Spleen (tissue), 11 donors: Measurements from ENCODE around the gene PILRB. TPM values are rescaled to one million over a fixed set of nuclear protein-coding genes. Genes with fewer than 3 reads are reported as not detected.

ENCODE experiments used
- DNase-seq: peaks from one replicate; pipeline ENCODE4 v3.0.0-alpha.2; 2020
- H3K27ac ChIP-seq, 8 donors: fragments of 200-600 bp; sonication (generic) in 7 of 8; 1 replicate in 4 of 8; 2 replicates in 4 of 8; pipeline versions ENCODE4 v1.5.0 to v1.8.0; 2016 to 2021; ENCODE audit warnings: inconsistent platforms in 4 of 8, mild to moderate bottlenecking in 4 of 8, moderate library complexity in 1 of 8
- H3K27me3 ChIP-seq, 7 donors: fragments of 200-600 bp; sonication (generic) in 6 of 7; replicated peaks in 1 of 7; 1 replicate in 4 of 7; 2 replicates in 3 of 7; pipeline versions ENCODE4 v1.5.0 to v1.8.0; 2016 to 2021; ENCODE audit warnings: inconsistent platforms in 3 of 7, mild to moderate bottlenecking in 1 of 7
- H3K36me3 ChIP-seq, 6 donors: fragments of 200-600 bp; sonication (generic) in 5 of 6; 1 replicate in 4 of 6; 2 replicates in 2 of 6; pipeline versions ENCODE4 v1.5.0 to v1.8.0; 2016 to 2021; ENCODE audit warnings: inconsistent platforms in 2 of 6
- H3K4me1 ChIP-seq, 6 donors: fragments of 200-600 bp; sonication (generic) in 5 of 6; 1 replicate in 3 of 6; 2 replicates in 3 of 6; pipeline versions ENCODE4 v1.5.0 to v1.8.0; 2016 to 2021; ENCODE audit warnings: inconsistent platforms in 3 of 6
- H3K4me3 ChIP-seq, 8 donors: fragments of 200-600 bp; sonication (generic) in 7 of 8; 1 replicate in 4 of 8; 2 replicates in 4 of 8; pipeline versions ENCODE4 v1.5.0 to v1.8.0; 2016 to 2021; ENCODE audit warnings: inconsistent platforms in 4 of 8, mild to moderate bottlenecking in 4 of 8, moderate library complexity in 2 of 8
- H3K9me3 ChIP-seq, 8 donors: fragments of 200-600 bp; sonication (generic) in 7 of 8; 1 replicate in 4 of 8; 2 replicates in 4 of 8; pipeline versions ENCODE4 v1.5.0 to v1.8.0; 2016 to 2021; ENCODE audit warnings: inconsistent platforms in 4 of 8
- POLR2A ChIP-seq, 3 donors: fragments of 450-650 bp; IDR thresholded peaks; one replicate each; pipeline ENCODE4 v1.5.1; 2017; ENCODE audit warnings: antibody characterized with exemption in 3 of 3, mild to moderate bottlenecking in 1 of 3
- POLR2AphosphoS5 ChIP-seq, 3 donors: sonication (generic); formaldehyde crosslinking; IDR thresholded peaks; one replicate each; pipeline ENCODE4 v1.5.1; 2017; ENCODE audit warnings: antibody characterized with exemption in 3 of 3
- WGBS, 5 donors: extraction: QIAGEN DNeasy Blood & Tissue Kit in 3 of 5; methylation state at CpG; one replicate each; pipeline versions ENCODE4 v1.1.5 to v1.1.7; 2013 to 2018; 5-methylcytosine and 5-hydroxymethylcytosine counted together
- intact Hi-C: fragments of 100-400 bp; cut with DNase I; formaldehyde crosslinking; loops from one replicate; pipeline ENCODE4 v1.15.0; 2023; ENCODE audit warnings: low total_unique reads
- polyA plus RNA-seq, 3 donors: library from polyadenylated mRNA; stranded (reverse); fragments of 200-250 nt; gene quantifications; one replicate each; pipeline ENCODE4 v1.2.1, GENCODE V29; 2013
- total RNA-seq, 7 donors: library from RNA; depleted of rRNA in 3 of 7; stranded (reverse); fragments of >200 nt in 3 of 7; fragmentation: NEBNext Ultra II Directional in 4 of 7; extraction: Animal tissue kit (Norgen Biotek cat#: 25700) in 4 of 7; gene quantifications; one replicate each; pipeline versions ENCODE4 v1.1.0 to v1.2.1, GENCODE V29; 2016 to 2021
- TF ChIP-seq, protein P1 (sequence below), 11 experiments: fragments of 200-600 bp in 7 of 11; fragments of 450-650 bp in 4 of 11; sonication (generic) in 4 of 11; IDR thresholded peaks in 8 of 11; conservative IDR thresholded peaks in 3 of 11; 1 replicate in 7 of 11; 2 replicates in 4 of 11; pipeline versions ENCODE4 v1.4.0 to v1.8.0; 2016 to 2021; ENCODE audit warnings: antibody characterized with exemption in 11 of 11, inconsistent platforms in 4 of 11, mild to moderate bottlenecking in 1 of 11
- donor health status: healthy with polysubstance abuse.
- donor health status: DM: no; HTN: no; CAD: no; lungs with moderate emphysema.
- donor health status: DM: no; HTN: no; CAD: no.
- donor health status: Bipolar disorder and iron deficiency.
- donor health status: healthy.
- donor health status: DM: no; HTN: no; CAD: no.
- donor health status: DM: yes; HTN: yes; CAD: no.

PILRB gene
- total and polyA plus RNA-seq, 10 donors = 56.8 to 114 (median 70.9) TPM

DNA sequence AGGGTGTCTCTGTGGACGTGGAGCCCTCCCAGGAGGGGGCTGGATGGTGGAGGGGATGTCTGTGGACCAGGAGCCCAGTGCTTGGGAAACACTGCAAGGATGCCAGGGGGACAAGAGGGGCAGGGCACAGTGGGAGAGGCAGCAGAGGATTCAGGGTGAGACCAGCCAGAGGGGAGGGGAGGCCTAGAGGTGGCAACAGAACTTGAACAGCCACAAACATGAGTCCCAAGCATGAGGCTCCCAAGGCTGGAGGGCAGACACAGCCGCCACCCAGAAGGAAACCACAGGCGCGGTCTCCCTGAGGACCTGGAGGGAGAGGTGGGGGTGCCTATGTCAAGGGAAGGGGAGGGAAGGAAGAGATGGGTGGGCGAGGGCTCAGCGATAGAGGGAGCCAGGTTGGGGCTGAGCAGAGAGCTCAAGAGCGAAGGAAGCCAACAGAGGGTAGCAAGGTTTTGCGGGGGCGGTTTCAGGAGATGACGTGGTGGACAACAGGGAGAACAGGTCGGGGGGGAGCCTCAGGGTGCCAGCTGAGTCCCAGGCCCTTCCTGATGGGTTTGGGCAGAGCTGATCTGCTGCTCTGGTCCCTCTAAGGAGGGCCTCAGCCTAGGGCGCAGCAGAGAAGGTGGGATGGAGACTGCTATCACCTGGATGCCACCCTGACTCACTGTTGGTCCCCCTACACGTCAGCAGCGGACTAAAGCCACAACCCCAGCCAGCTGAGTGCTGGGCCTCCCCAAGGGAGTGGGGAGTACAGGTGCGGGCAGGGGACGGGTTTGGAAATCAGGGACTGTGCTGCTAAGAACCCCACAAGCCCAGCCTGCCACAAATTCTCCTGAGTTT lies 8.7 kb downstream of the PILRB start:
- peak overlapping the region in 1 of 8 donors; percentile 61 for H3K4me3 ChIP-seq
- intact Hi-C loops = no loop called here
- TF ChIP-seq, protein P1, sequence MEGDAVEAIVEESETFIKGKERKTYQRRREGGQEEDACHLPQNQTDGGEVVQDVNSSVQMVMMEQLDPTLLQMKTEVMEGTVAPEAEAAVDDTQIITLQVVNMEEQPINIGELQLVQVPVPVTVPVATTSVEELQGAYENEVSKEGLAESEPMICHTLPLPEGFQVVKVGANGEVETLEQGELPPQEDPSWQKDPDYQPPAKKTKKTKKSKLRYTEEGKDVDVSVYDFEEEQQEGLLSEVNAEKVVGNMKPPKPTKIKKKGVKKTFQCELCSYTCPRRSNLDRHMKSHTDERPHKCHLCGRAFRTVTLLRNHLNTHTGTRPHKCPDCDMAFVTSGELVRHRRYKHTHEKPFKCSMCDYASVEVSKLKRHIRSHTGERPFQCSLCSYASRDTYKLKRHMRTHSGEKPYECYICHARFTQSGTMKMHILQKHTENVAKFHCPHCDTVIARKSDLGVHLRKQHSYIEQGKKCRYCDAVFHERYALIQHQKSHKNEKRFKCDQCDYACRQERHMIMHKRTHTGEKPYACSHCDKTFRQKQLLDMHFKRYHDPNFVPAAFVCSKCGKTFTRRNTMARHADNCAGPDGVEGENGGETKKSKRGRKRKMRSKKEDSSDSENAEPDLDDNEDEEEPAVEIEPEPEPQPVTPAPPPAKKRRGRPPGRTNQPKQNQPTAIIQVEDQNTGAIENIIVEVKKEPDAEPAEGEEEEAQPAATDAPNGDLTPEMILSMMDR (IDR thresholded peaks at IDR 0.05 in 8 of 11, conservative IDR thresholded peaks at IDR 0.05 in 3 of 11) = no peak
- TF ChIP-seq POLR2AphosphoS5 (IDR thresholded peaks at IDR 0.05) (peak; percentile 10 to 47 (median 42)), POLR2A (IDR thresholded peaks at IDR 0.05) (no peak)
- peak overlapping the region; percentile 51 to 97 (median 92) for H3K27ac ChIP-seq
- H3K36me3 ChIP-seq = peaks cover 0 to 52% (median 17%) of the 10 kb centered on the region in 6 donors
- no peaks in the 10 kb centered on the region for H3K27me3 ChIP-seq
- H3K4me1 ChIP-seq = peaks cover 12 to 71% (median 59%) of the 10 kb centered on the region in 6 donors
- H3K9me3 ChIP-seq = no peaks in the 10 kb centered on the region
- 50 to 63% (median 63%) methylated on average over 16 of the region's 16 CpGs for WGBS, 5 donors
- DNase-seq = peak; percentile 85

DNA sequence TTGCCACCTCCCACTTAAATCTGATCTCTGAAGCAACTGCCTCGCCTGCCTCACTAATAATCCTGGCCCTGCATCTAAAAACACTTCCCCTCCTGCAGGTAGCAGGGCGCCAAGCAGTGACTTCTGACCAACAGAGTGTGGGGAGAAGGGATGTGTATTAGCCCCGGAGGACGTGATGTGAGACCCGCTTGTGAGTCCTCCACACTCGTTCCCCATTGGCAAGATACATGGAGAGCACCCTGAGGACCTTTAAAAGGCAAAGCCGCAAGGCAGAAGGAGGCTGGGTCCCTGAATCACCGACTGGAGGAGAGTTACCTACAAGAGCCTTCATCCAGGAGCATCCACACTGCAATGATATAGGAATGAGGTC lies 9.3 kb downstream of the PILRB start:
- WGBS, 5 donors = 86 to 94% (median 89%) methylated on average over 8 of the region's 8 CpGs
- DNase-seq = no peak
- peak overlapping the region; percentile 79 to 97 (median 92) for H3K27ac ChIP-seq
- H3K4me3 ChIP-seq = peak overlapping the region in 1 of 8 donors; percentile 61
- peaks cover 12 to 77% (median 62%) of the 10 kb centered on the region in 6 donors for H3K4me1 ChIP-seq
- TF ChIP-seq, protein P1 (IDR thresholded peaks at IDR 0.05 in 8 of 11, conservative IDR thresholded peaks at IDR 0.05 in 3 of 11) = no peak
- no peak for TF ChIP-seq POLR2A (IDR thresholded peaks at IDR 0.05)
- TF ChIP-seq POLR2AphosphoS5 (IDR thresholded peaks at IDR 0.05) = no peak
- intact Hi-C loops = no loop called here
- H3K27me3 ChIP-seq = no peaks in the 10 kb centered on the region
- no peaks in the 10 kb centered on the region for H3K9me3 ChIP-seq
- H3K36me3 ChIP-seq = peaks cover 0 to 46% (median 11%) of the 10 kb centered on the region in 6 donors

DNA sequence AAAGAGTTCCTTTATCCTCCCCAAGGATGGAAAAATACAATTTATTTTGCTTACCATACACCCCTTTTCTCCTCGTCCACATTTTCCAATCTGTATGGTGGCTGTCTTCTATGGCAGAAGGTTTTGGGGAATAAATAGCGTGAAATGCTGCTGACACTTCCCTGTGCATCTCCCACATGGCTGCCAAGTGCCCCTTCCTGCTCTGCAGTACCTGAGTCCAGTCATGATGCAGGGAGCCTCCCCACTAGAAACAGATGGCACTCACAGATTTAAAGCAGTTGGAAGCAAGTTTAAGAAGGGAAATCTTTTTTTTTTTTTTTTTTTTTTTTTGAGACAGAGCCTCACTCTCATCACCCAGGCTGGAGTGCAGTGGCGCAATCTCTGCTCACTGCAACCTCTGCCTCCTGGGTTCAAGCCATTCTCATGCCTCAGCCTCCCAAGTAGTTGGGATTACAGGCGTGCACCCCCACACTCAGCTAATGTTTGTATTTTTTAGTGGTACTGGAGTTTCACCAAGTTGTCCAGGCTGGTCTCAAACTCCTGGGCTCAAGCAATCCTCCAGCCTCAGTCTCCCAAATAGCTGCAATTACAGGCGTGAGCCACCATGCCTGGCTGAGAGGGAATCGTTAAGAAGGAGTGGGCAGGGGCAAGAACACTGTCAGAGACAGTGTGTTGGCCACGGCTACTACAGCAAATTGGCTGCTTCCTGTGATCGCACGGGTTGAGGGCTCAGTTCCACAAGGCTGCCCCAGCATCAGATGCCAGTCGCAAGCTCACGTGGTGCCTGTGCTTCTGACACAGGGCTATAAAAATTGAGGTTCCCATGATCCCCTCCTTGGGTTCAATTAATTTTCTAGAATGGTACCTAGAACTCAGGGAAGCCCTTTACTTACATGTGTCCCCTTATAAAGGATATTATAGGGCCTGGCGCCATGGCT lies 10.0 kb downstream of the PILRB start:
- 58 to 66% (median 64%) methylated on average over 12 of the region's 12 CpGs for WGBS, 5 donors
- peak overlapping the region in 1 of 8 donors; percentile 61 for H3K4me3 ChIP-seq
- peak; percentile 92 for DNase-seq
- H3K36me3 ChIP-seq = peaks cover 0 to 39% (median 5%) of the 10 kb centered on the region in 6 donors
- intact Hi-C loops = no loop called here
- H3K27me3 ChIP-seq = no peaks in the 10 kb centered on the region
- H3K27ac ChIP-seq = peak overlapping the region; percentile 82 to 97 (median 92)
- H3K9me3 ChIP-seq = no peaks in the 10 kb centered on the region
- H3K4me1 ChIP-seq = peaks cover 12 to 84% (median 69%) of the 10 kb centered on the region in 6 donors
- TF ChIP-seq POLR2A (IDR thresholded peaks at IDR 0.05) (peak in 1 of 3 donors; percentile 18), POLR2AphosphoS5 (IDR thresholded peaks at IDR 0.05) (peak; percentile 52 to 88 (median 86))
- TF ChIP-seq, protein P1 (IDR thresholded peaks at IDR 0.05 in 8 of 11, conservative IDR thresholded peaks at IDR 0.05 in 3 of 11) = no peak
